Parathyroid adenoma (tissue), 2 donors: Measurements from ENCODE around the gene CRYAA.

Source experiments
- H2AFZ ChIP-seq: fragments of 300-600 bp; sonication (generic); one replicate; pipeline ENCODE4 v1.7.0; 2017; ENCODE audit warnings: antibody characterized with exemption, mild to moderate bottlenecking
- H3K27ac ChIP-seq: fragments of 300-600 bp; sonication (generic); one replicate; pipeline ENCODE4 v1.7.0; 2017
- H3K27me3 ChIP-seq: fragments of 300-600 bp; sonication (generic); one replicate; pipeline ENCODE4 v1.7.0; 2017; ENCODE audit warnings: low read length; ENCODE audit not compliant: control insufficient read depth, insufficient read depth
- H3K36me3 ChIP-seq: fragments of 300-600 bp; sonication (generic); one replicate; pipeline ENCODE4 v1.7.0; 2017; ENCODE audit warnings: low read length; ENCODE audit not compliant: control insufficient read depth, insufficient read depth
- H3K4me1 ChIP-seq: fragments of 300-600 bp; sonication (generic); one replicate; pipeline ENCODE4 v1.7.0; 2017; ENCODE audit warnings: control low read depth
- H3K4me2 ChIP-seq: fragments of 300-600 bp; sonication (generic); one replicate; pipeline ENCODE4 v1.7.0; 2017; ENCODE audit warnings: low read length
- H3K4me3 ChIP-seq: fragments of 300-600 bp; sonication (generic); one replicate; pipeline ENCODE4 v1.7.0; 2017; ENCODE audit warnings: low read depth, low read length
- H3K79me2 ChIP-seq: fragments of 300-600 bp; sonication (generic); one replicate; pipeline ENCODE4 v1.7.0; 2017; ENCODE audit warnings: control low read depth
- H3K9ac ChIP-seq: fragments of 300-600 bp; sonication (generic); one replicate; pipeline ENCODE4 v1.7.0; 2017; ENCODE audit warnings: mild to moderate bottlenecking
- H3K9me3 ChIP-seq: fragments of 300-600 bp; sonication (generic); one replicate; pipeline ENCODE4 v1.7.0; 2017; ENCODE audit warnings: low read length; ENCODE audit not compliant: control insufficient read depth
- TF ChIP-seq, protein P1 (sequence below): fragments of 300-600 bp; sonication (generic); IDR thresholded peaks from one replicate; pipeline ENCODE4 v1.7.0; 2017; ENCODE audit warnings: antibody characterized with exemption, mild to moderate bottlenecking
- donor health status: primary hyperparathyroidism.

The CRYAA gene

DNA sequence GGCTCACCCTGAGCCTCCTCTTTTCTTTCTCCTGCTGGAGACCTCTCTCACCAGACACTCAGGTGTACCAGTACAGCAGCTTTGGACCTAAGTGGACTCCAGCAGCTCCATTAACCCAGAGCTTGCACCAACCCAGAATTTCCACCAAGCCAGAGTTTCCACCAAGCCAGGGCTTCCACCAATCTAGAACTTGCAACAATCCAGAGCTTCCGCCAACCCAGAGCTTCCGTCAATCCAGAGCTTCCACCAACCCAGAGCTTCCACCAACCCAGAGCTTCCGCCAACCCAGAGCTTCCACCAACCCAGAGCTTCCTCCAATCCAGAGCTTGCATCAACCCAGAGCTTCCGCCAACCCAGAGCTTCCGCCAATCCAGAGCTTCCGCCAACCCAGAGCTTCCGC lies 23.2 kb downstream of the CRYAA start:
- Histone ChIP-seq H3K79me2 (no peaks in the 10 kb centered on the region), H3K27me3 (no peaks in the 10 kb centered on the region), H3K9me3 (no peaks in the 10 kb centered on the region), H2AFZ (no peak overlapping the region), H3K36me3 (no peaks in the 10 kb centered on the region), H3K4me1 (peaks cover 7% of the 10 kb centered on the region), H3K27ac (no peak overlapping the region), H3K9ac (no peak overlapping the region), H3K4me2 (no peak overlapping the region), H3K4me3 (no peak overlapping the region)
- TF ChIP-seq, protein P1, sequence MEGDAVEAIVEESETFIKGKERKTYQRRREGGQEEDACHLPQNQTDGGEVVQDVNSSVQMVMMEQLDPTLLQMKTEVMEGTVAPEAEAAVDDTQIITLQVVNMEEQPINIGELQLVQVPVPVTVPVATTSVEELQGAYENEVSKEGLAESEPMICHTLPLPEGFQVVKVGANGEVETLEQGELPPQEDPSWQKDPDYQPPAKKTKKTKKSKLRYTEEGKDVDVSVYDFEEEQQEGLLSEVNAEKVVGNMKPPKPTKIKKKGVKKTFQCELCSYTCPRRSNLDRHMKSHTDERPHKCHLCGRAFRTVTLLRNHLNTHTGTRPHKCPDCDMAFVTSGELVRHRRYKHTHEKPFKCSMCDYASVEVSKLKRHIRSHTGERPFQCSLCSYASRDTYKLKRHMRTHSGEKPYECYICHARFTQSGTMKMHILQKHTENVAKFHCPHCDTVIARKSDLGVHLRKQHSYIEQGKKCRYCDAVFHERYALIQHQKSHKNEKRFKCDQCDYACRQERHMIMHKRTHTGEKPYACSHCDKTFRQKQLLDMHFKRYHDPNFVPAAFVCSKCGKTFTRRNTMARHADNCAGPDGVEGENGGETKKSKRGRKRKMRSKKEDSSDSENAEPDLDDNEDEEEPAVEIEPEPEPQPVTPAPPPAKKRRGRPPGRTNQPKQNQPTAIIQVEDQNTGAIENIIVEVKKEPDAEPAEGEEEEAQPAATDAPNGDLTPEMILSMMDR = no peak

DNA sequence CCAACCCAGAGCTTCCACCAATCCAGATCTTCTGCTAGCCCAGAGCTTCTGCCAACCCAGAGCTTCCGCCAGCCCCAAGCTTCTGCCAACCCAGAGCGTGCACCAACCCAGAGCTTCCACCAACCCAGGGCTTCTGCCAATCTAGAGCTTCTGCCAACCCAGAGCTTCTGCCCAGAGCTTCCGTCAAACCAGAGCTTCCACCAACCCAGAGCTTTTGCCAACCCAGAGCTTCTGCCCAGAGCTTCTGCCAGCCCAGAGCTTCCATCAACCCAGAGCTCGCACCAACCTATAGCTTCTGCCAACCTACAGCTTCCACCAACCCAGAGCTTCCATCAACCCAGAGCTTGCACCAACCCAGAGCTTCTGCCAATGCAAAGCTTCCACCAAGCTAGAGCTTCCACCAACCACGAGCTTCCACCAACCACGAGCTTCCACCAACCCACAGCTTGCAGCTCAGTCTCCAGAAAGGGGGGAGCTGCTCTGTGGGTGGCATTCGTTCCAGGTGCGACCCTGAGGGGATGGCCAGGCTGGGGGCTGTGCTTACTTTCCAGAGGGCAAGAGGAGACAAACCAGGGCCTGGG lies 23.8 kb downstream of the CRYAA start:
- Histone ChIP-seq H3K36me3 (no peaks in the 10 kb centered on the region), H3K79me2 (no peaks in the 10 kb centered on the region), H3K9ac (no peak overlapping the region), H3K4me1 (peaks cover 7% of the 10 kb centered on the region), H3K9me3 (no peaks in the 10 kb centered on the region), H3K27ac (no peak overlapping the region), H3K4me3 (no peak overlapping the region), H3K4me2 (no peak overlapping the region), H2AFZ (no peak overlapping the region), H3K27me3 (no peaks in the 10 kb centered on the region)
- TF ChIP-seq, protein P1 = no peak

DNA sequence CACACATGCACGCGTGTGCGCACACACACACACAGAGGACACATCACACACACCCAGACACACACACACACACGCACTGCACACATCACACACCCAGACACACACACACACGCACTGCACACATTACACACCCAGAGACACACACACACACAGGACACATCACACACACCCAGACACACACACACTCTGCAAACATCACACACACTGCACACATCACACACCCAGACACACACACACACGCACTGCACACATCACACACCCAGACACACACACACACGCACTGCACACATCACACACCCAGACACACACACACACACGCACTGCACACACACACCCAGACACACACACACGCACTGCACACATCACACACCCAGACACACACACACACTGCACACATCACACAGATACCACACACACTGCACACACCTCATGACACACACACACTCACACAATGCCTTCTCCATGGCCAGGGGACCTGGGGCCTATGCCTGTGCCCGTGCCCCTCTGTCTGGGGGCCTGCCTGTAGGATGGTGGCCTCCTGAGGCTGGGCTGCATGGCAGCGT lies 24.4 kb downstream of the CRYAA start:
- TF ChIP-seq, protein P1 = no peak
- Histone ChIP-seq H3K4me3 (no peak overlapping the region), H3K9ac (no peak overlapping the region), H3K4me2 (no peak overlapping the region), H3K36me3 (no peaks in the 10 kb centered on the region), H3K27ac (no peak overlapping the region), H2AFZ (no peak overlapping the region), H3K27me3 (no peaks in the 10 kb centered on the region), H3K9me3 (no peaks in the 10 kb centered on the region), H3K4me1 (peaks cover 7% of the 10 kb centered on the region), H3K79me2 (no peaks in the 10 kb centered on the region)

DNA sequence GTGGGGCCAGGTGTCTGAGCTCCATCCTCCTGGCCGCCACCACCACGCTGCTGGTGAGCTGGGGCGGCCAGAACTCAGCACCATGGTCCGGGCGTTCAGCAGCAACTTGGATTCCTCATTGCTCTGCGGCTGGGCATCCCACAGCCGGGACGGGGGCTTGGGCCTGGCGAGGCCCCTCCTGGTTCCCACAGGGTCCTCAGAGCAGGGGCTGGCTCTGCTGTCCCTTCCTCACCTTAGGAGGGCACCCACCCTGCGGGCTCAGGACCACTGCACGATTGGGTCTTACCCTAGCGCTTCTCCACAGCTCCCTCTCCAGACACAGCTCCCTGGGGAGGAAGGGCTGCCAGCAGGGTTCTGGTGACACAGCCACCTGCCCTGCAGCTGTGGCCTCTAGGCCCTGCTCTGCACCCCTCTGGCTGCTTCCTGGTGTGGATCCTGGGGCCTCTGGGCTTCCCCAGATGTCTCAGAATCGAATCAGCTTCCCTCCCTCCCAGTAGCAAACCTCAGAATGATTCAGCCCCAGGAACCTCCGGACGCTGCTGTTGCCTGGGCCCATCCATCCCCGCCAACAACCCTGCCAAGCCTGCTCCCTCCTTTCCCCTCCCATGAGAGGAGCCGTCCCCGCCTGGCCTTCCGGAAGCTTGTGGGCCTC lies 25.0 kb downstream of the CRYAA start:
- H3K79me2 ChIP-seq = no peaks in the 10 kb centered on the region
- H3K4me1 ChIP-seq = peaks cover 7% of the 10 kb centered on the region
- H2AFZ ChIP-seq = no peak overlapping the region
- TF ChIP-seq, protein P1 = no peak
- no peak overlapping the region for H3K9ac ChIP-seq
- no peak overlapping the region for H3K4me3 ChIP-seq
- no peak overlapping the region for H3K27ac ChIP-seq
- no peak overlapping the region for H3K4me2 ChIP-seq
- H3K9me3 ChIP-seq = no peaks in the 10 kb centered on the region
- H3K36me3 ChIP-seq = no peaks in the 10 kb centered on the region
- H3K27me3 ChIP-seq = no peaks in the 10 kb centered on the region
